Measurements from ENCODE around the gene OBP2A. TPM values are rescaled to one million over a fixed set of nuclear protein-coding genes. Genes with fewer than 3 reads are reported as not detected.

Gene OBP2A, protein sequence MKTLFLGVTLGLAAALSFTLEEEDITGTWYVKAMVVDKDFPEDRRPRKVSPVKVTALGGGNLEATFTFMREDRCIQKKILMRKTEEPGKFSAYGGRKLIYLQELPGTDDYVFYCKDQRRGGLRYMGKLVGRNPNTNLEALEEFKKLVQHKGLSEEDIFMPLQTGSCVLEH
- not detected for total RNA-seq

DNA sequence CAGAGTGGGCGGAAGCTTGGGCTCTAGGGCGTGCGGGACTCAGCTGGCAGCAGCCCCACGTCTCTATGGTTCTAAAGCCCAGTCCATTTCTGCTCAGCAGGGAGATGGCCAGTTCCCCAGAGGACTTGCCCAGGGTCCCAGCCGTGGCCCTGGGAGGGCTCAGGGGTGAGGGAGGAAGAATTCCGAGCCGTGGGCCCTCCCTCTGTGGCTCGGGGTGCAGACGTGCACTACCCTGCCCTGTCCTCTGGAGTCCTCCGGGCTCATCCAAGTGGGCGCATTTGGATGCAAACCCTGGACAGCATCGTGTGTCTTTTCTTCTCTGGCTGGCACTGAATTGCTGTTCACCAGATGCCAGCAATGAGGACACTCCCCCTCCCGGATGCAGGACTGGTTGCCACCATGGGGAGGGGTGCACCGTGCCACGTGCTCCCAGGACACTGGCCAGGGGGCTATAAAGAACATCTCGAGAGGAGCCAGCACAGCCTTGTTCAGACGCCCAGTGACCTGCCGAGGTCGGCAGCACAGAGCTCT is at the start of gene OBP2A:
TSS of gene OBP2A (plus strand) at position 481 of the 531 bp plus-strand sequence. CDS start 55 bp downstream, outside the sequence.

DNA sequence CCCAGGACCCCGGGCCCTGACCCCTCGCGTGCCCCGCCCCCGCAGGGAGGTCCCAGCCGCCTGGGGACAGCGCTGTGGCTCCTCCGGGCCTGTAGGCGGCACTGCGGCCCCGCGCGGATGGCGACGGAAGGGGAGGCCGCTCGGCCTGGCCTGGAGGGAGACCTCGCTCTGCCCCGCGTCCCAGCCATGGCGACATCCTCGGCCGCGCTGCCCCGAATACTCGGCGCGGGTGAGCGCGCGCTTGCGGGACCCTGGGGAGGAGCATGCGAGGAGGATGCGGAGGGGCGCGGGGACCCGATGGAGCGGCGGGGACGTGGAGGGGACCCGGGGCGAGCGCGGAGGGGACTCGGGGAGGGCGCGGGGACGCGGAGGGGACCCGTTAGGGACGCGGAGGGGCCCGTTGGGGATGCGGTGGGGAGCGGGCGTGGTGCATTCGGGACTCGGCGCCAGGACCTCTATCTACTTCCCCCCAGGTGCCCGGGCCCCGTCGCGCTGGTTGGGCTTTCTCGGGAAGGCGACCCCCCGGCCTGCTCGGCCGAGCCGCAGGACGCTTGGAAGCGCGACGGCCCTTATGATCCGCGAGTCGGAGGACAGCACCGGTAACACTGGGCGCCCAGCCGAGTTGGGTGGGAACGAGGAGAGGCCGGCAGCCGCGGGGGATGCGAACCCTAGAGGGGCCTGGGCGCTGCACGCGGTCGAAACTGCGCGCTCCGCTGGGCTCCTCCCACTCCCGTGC is 45.2 kb upstream of the OBP2A start, which contains the start of gene MRPS2:
TSS of gene MRPS2 (plus strand) at position 158 of the 736 bp plus-strand sequence. CDS start at position 187, 29 bp downstream.

DNA sequence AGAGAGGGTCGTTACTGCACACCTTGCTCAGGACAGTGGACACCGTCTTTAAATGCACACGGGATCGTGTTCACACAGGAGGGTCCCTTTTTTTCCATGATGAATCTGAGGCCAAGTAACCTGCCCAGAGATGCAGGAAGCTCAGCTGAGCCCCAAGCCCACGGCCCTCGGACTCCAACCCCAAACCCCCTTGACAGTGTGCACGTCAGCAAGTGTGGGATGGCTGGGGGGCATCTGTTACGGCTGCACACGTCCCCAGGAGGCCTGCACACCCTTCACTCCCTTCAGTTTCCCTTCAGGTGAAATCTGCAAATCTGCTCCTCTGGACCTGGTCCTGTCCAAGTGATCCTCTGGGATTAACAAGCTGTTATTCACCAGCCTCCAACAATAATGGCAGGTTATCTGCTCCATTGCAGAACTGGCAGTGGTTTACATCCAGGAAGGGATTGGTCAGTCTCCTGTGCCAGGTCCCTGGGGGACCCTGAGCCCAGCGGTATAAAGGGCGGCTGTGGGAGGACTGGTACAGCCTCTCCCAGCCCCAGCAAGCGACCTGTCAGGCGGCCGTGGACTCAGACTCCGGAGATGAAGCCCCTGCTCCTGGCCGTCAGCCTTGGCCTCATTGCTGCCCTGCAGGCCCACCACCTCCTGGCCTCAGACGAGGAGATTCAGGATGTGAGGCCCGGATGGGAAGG is 24.9 kb upstream of the OBP2A start, which contains the start of gene LCN1:
TSS of gene LCN1 (plus strand) at position 525 of the 692 bp plus-strand sequence. CDS start at position 583, 58 bp downstream.

DNA sequence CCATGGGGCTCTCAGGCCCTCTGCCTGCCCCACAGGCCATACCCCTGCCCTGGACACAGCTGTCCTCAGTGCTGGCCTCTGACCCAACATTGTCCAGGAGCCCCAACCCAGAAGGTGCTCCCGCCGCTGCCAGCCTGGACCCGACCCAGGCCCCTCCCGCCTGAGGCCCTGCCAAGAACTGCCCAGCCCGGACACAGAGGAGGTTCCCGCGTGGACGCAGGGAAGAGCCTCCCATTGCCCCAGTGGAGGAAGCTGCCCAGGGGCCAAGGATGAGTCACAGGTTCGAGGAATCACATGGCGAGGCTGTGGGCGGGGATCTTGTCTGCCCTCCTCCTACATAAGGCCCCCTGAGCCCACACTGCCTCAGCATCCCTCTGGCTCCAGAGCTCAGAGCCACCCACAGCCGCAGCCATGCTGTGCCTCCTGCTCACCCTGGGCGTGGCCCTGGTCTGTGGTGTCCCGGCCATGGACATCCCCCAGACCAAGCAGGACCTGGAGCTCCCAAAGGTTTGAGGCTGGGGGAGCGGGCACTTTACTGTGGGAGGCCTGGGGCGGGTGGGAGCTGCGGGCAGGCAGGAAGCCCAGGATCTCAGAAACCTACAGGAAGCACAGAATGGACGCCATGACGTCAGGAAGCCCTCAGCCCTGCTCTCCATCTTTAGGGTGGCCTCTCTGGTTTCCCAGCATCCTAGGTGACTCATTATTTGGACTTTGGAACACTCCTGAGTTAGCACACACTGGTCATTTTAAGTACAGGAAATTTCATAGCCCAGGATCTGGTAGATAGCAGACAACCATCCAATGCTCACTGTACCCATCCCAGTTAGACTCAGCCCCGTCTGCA is 15.7 kb downstream of the OBP2A start, which contains the start of gene PAEP:
TSS of gene PAEP (plus strand) at position 366 of the 844 bp plus-strand sequence.

Other genes starting within 250 kb of the OBP2A start
- gene PPP1R26, start 66.3 kb upstream of the OBP2A start, total RNA-seq, result 38.8 TPM
- 16.0 TPM for gene MRPS2, start 45.4 kb upstream of the OBP2A start, total RNA-seq
- gene LCN1, start 24.7 kb upstream of the OBP2A start, total RNA-seq, result not detected
- gene PAEP, start 15.6 kb downstream of the OBP2A start, total RNA-seq, result not detected
- not detected for gene GLT6D1, start 93.4 kb downstream of the OBP2A start, total RNA-seq
- not detected for gene LCN9, start 117.2 kb downstream of the OBP2A start, total RNA-seq
- not detected for gene SOHLH1, start 153.4 kb downstream of the OBP2A start, total RNA-seq
- gene KCNT1, start 156.1 kb downstream of the OBP2A start, total RNA-seq, result 6.9 TPM